ENCODE data around the gene MASP2. TPM values are rescaled to one million over a fixed set of nuclear protein-coding genes. Genes with fewer than 3 reads are reported as not detected.
"Not testable (repeated sequence)": the region's sequence is repeated elsewhere in the genome, so short reads cannot be mapped to it uniquely, and the experiment has no call there.

MASP2 gene
- 0.14 and 0.18 TPM in 2 replicates for polyA plus RNA-seq (2013)

- Histone ChIP-seq H2BK12ac (ENCODE audit: low read length) (no peak within 1 kb of the TSS), H4K8ac (ENCODE audit: low read depth, low read length) (no peak within 1 kb of the TSS), H3K79me2 (ENCODE audit: control insufficient read depth, insufficient read depth, low read length, poor library complexity) (no peaks in the 10 kb centered on the region), H2BK5ac (ENCODE audit: low read depth, low read length, poor library complexity) (no peak within 1 kb of the TSS), H3K18ac (ENCODE audit: low read length) (no peak within 1 kb of the TSS), H4K12ac (ENCODE audit: low read depth, low read length) (no peak within 1 kb of the TSS), H2AK5ac (ENCODE audit: low read length) (no peak within 1 kb of the TSS), H3K27me3 (ENCODE audit: insufficient read depth, low read length) (no peaks in the 10 kb centered on the region), H3K4ac (ENCODE audit: low read depth, low read length) (no peak within 1 kb of the TSS), H3K4me1 (ENCODE audit: control insufficient read depth in 1 of 2, insufficient read depth in 2 of 2, low read length in 2 of 2) (no peaks in the 10 kb centered on the region), H3K36me3 (ENCODE audit: control insufficient read depth in 1 of 2, insufficient read depth in 2 of 2, low read length in 2 of 2) (no peaks in the 10 kb centered on the region), H3K23ac (ENCODE audit: low read length) (no peak within 1 kb of the TSS), H3K9me3 (ENCODE audit: insufficient read depth, low read depth, low read length) (peaks cover 3% of the 10 kb centered on the region), H3K9ac (ENCODE audit: low read length) (no peak within 1 kb of the TSS), H3K4me2 (ENCODE audit: low read length) (no peak within 1 kb of the TSS), H2AFZ (ENCODE audit: insufficient read depth, low read length, poor library complexity) (no peak within 1 kb of the TSS), H3K79me1 (ENCODE audit: low read length) (no peaks in the 10 kb centered on the region), H4K91ac (ENCODE audit: low read depth, low read length) (no peak within 1 kb of the TSS), H3K14ac (ENCODE audit: low read length) (no peak within 1 kb of the TSS), H2BK120ac (ENCODE audit: insufficient read depth, low read length, poor library complexity) (no peak within 1 kb of the TSS), H3K4me3 (ENCODE audit: low read depth, low read length) (no peak within 1 kb of the TSS), H3K27ac (ENCODE audit: low read depth, low read length) (no peak within 1 kb of the TSS)
- no CpG with 5 or more reads among the region's 28 CpGs for WGBS (ENCODE audit: extremely low coverage, insufficient coverage, insufficient read length)
- no peak for DNase-seq
Observed at GRCh38 chr1:11046625-11047365, at the start of gene MASP2. Gene MASP2 (minus strand): TSS chr1:11047239. CDS start chr1:11047207, 32 bp downstream.

- H3K4me1 ChIP-seq (ENCODE audit: control insufficient read depth in 1 of 2, insufficient read depth in 2 of 2, low read length in 2 of 2); H3K27me3 ChIP-seq (ENCODE audit: insufficient read depth, low read length); H3K27ac ChIP-seq (ENCODE audit: low read depth, low read length); H4K8ac ChIP-seq (ENCODE audit: low read depth, low read length); H3K4me2 ChIP-seq (ENCODE audit: low read length); H3K18ac ChIP-seq (ENCODE audit: low read length); H4K12ac ChIP-seq (ENCODE audit: low read depth, low read length); H3K23ac ChIP-seq (ENCODE audit: low read length); H2AFZ ChIP-seq (ENCODE audit: insufficient read depth, low read length, poor library complexity); H2AK5ac ChIP-seq (ENCODE audit: low read length); H2BK120ac ChIP-seq (ENCODE audit: insufficient read depth, low read length, poor library complexity); H3K4me3 ChIP-seq (ENCODE audit: low read depth, low read length); H3K4ac ChIP-seq (ENCODE audit: low read depth, low read length); H2BK5ac ChIP-seq (ENCODE audit: low read depth, low read length, poor library complexity); DNase-seq; H4K91ac ChIP-seq (ENCODE audit: low read depth, low read length); H3K9ac ChIP-seq (ENCODE audit: low read length); H3K79me1 ChIP-seq (ENCODE audit: low read length); H3K14ac ChIP-seq (ENCODE audit: low read length); H3K79me2 ChIP-seq (ENCODE audit: control insufficient read depth, insufficient read depth, low read length, poor library complexity); H2BK12ac ChIP-seq (ENCODE audit: low read length); H3K9me3 ChIP-seq (ENCODE audit: insufficient read depth, low read depth, low read length): not testable (repeated sequence)
- WGBS (ENCODE audit: extremely low coverage, insufficient coverage, insufficient read length), result no CpG with 5 or more reads among the region's 3 CpGs
- H3K36me3 ChIP-seq (ENCODE audit: control insufficient read depth in 1 of 2, insufficient read depth in 2 of 2, low read length in 2 of 2), result peaks cover 35 to 44% of the 10 kb centered on the region in 2 experiments
Observed at GRCh38 chr1:11083784-11084183, 36.7 kb upstream of the MASP2 start.

GRCh38 chr1:11080931-11081330, 33.9 kb upstream of the MASP2 start:
- Histone ChIP-seq H3K4me3 (ENCODE audit: low read depth, low read length) (no peak overlapping the region), H3K9ac (ENCODE audit: low read length) (no peak overlapping the region), H3K4ac (ENCODE audit: low read depth, low read length) (no peak overlapping the region), H3K18ac (ENCODE audit: low read length) (no peak overlapping the region), H2AFZ (ENCODE audit: insufficient read depth, low read length, poor library complexity) (no peak overlapping the region), H3K27me3 (ENCODE audit: insufficient read depth, low read length) (no peaks in the 10 kb centered on the region), H4K91ac (ENCODE audit: low read depth, low read length) (no peak overlapping the region), H3K79me2 (ENCODE audit: control insufficient read depth, insufficient read depth, low read length, poor library complexity) (no peaks in the 10 kb centered on the region), H3K4me1 (ENCODE audit: control insufficient read depth in 1 of 2, insufficient read depth in 2 of 2, low read length in 2 of 2) (no peaks in the 10 kb centered on the region), H3K4me2 (ENCODE audit: low read length) (no peak overlapping the region), H3K14ac (ENCODE audit: low read length) (no peak overlapping the region), H4K8ac (ENCODE audit: low read depth, low read length) (no peak overlapping the region), H2BK12ac (ENCODE audit: low read length) (no peak overlapping the region), H2AK5ac (ENCODE audit: low read length) (no peak overlapping the region), H3K23ac (ENCODE audit: low read length) (no peak overlapping the region), H4K12ac (ENCODE audit: low read depth, low read length) (no peak overlapping the region), H3K27ac (ENCODE audit: low read depth, low read length) (no peak overlapping the region), H2BK5ac (ENCODE audit: low read depth, low read length, poor library complexity) (no peak overlapping the region), H3K79me1 (ENCODE audit: low read length) (no peaks in the 10 kb centered on the region), H3K36me3 (ENCODE audit: control insufficient read depth in 1 of 2, insufficient read depth in 2 of 2, low read length in 2 of 2) (peaks cover 51 to 54% of the 10 kb centered on the region in 2 experiments), H3K9me3 (ENCODE audit: insufficient read depth, low read depth, low read length) (no peaks in the 10 kb centered on the region), H2BK120ac (ENCODE audit: insufficient read depth, low read length, poor library complexity) (no peak overlapping the region)
- no peak for DNase-seq
- WGBS (ENCODE audit: extremely low coverage, insufficient coverage, insufficient read length), result no CpG with 5 or more reads among the region's 12 CpGs

DNA sequence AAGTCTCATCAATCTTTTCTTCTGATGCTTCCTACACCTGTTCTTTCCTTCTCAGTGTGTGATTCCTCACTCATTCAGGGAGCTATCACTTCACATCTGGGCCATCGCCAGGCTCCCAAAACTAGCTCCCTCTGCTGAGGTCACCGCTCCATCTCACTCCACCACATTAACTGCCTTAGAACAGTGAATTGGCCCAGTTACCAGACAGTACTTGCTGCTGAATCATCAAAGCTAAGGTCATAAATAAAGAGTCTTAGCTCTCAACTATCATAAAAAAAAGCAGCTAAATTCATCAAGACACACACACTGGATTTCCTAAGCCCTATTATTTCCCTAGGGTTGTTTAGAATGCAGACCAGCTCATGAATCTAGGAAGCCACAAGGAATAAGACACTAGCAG, 31.6 kb upstream of the MASP2 start:
- no peaks in the 10 kb centered on the region for H3K9me3 ChIP-seq (ENCODE audit: insufficient read depth, low read depth, low read length)
- no peak overlapping the region for H2AK5ac ChIP-seq (ENCODE audit: low read length)
- DNase-seq, result no peak
- no peak overlapping the region for H4K91ac ChIP-seq (ENCODE audit: low read depth, low read length)
- no CpG with 5 or more reads among the region's 2 CpGs for WGBS (ENCODE audit: extremely low coverage, insufficient coverage, insufficient read length)
- no peak overlapping the region for H3K4me3 ChIP-seq (ENCODE audit: low read depth, low read length)
- no peak overlapping the region for H2BK120ac ChIP-seq (ENCODE audit: insufficient read depth, low read length, poor library complexity)
- H3K18ac ChIP-seq (ENCODE audit: low read length), result no peak overlapping the region
- H2AFZ ChIP-seq (ENCODE audit: insufficient read depth, low read length, poor library complexity), result no peak overlapping the region
- no peak overlapping the region for H4K12ac ChIP-seq (ENCODE audit: low read depth, low read length)
- H3K79me2 ChIP-seq (ENCODE audit: control insufficient read depth, insufficient read depth, low read length, poor library complexity), result no peaks in the 10 kb centered on the region
- H2BK5ac ChIP-seq (ENCODE audit: low read depth, low read length, poor library complexity), result no peak overlapping the region
- H3K23ac ChIP-seq (ENCODE audit: low read length), result no peak overlapping the region
- no peak overlapping the region for H4K8ac ChIP-seq (ENCODE audit: low read depth, low read length)
- H3K4me1 ChIP-seq (ENCODE audit: control insufficient read depth in 1 of 2, insufficient read depth in 2 of 2, low read length in 2 of 2), result no peaks in the 10 kb centered on the region
- no peaks in the 10 kb centered on the region for H3K27me3 ChIP-seq (ENCODE audit: insufficient read depth, low read length)
- H3K9ac ChIP-seq (ENCODE audit: low read length), result no peak overlapping the region
- H3K4ac ChIP-seq (ENCODE audit: low read depth, low read length), result no peak overlapping the region
- H3K14ac ChIP-seq (ENCODE audit: low read length), result no peak overlapping the region
- no peak overlapping the region for H2BK12ac ChIP-seq (ENCODE audit: low read length)
- H3K79me1 ChIP-seq (ENCODE audit: low read length), result no peaks in the 10 kb centered on the region
- H3K4me2 ChIP-seq (ENCODE audit: low read length), result no peak overlapping the region
- peaks cover 68 to 73% of the 10 kb centered on the region in 2 experiments for H3K36me3 ChIP-seq (ENCODE audit: control insufficient read depth in 1 of 2, insufficient read depth in 2 of 2, low read length in 2 of 2)
- H3K27ac ChIP-seq (ENCODE audit: low read depth, low read length), result no peak overlapping the region
